Stimulated activated CD8-positive, alpha-beta memory T cell treated with anti-CD3 and anti-CD28 coated beads, Interleukin-4, amount 100 ng/mL, for 24 hours (primary cell): Measurements from ENCODE around the gene CTAG1A.
"Not testable (repeated sequence)": the region's sequence is repeated elsewhere in the genome, so short reads cannot be mapped to it uniquely, and the experiment has no call there.

Experiments
- DNase-seq: peaks from one replicate; pipeline ENCODE4 v3.0.0-alpha.2; 2020; ENCODE audit warnings: low read depth

Gene CTAG1A

GRCh38 chrX:154613586-154613985, 28.7 kb downstream of the CTAG1A start:
- not testable (repeated sequence) for DNase-seq

GRCh38 chrX:154619182-154619581, 34.2 kb downstream of the CTAG1A start, which contains the start of gene CTAG1B:
CTAG1B (minus strand) TSS chrX:154619282; CDS start chrX:154619218, 64 bp downstream.
- DNase-seq, result not testable (repeated sequence)

GRCh38 chrX:154620767-154621414, 36.0 kb downstream of the CTAG1A start:
- not testable (repeated sequence) for DNase-seq

DNA sequence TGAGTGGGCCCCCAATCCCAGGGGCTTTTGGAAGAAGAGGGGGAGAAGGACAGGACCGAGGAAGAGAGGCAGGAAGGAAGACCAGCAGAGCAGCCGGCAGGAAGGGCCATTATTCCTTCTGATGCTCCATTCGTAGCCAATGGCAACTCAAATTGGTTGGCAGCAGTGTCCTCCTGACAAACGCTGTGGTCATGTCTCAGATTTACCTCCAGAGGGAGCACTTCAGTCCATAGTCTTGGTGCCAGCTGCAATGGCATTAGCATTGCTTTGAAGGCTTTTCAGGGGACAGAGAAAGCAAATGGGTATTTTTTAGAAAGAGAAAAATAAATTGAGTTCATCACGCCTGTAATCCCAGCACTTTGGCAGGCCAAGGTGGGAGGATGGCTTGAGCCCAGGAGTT, 44.0 kb downstream of the CTAG1A start:
- DNase-seq, result not testable (repeated sequence)

GRCh38 chrX:154630949-154631348, 46.0 kb downstream of the CTAG1A start:
- DNase-seq, result not testable (repeated sequence)

DNA sequence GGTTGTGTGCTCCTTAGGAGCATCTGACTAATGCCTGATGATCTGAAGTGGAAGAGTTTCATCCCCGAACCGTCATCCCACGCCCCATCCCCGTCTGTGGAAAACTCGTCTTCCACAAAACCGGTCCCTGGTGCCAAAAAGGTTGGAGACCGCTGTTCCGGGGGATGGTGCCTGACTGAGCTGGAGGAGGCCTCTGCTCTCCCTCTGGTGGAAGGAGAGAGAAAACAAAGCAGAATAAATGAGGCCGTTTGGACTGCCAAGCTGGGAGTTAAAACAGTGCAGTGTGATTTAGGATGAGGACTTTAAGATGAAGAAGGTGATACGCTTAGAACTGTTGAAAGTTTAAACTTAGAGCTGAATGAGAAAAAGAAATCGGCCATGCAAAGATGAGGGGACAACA, 48.7 kb downstream of the CTAG1A start:
- DNase-seq, result not testable (repeated sequence)
